Panc1 (cell line): Measurements from ENCODE around the gene FYN. TPM values are rescaled to one million over a fixed set of nuclear protein-coding genes. Genes with fewer than 3 reads are reported as not detected.
"Not testable (repeated sequence)": the region's sequence is repeated elsewhere in the genome, so short reads cannot be mapped to it uniquely, and the experiment has no call there.

Experiments used
- ATAC-seq: fragments of 200-7000 bp; cut with Tn5 transposase; 2 replicates; pipeline ENCODE4 v1.9.1; 2020; ENCODE audit warnings: mild to moderate bottlenecking, moderate library complexity
- BruUV-seq: library from RNA; stranded (reverse); fragments of 400-500 nt; replicated peaks from 2 replicates; lab custom pipeline; 2021; lab: Mats Ljungman, UMichigan
- CTCF ChIA-PET: fragments of 300-600 bp; sonication (Branson Sonifier 250); formaldehyde crosslinking; loops from one replicate; lab custom pipeline; 2022; ENCODE audit warnings: antibody characterized with exemption; lab: Charles Lee
- POLR2A ChIA-PET: fragments of 300-600 bp; sonication (Branson Sonifier 250); formaldehyde crosslinking; loops from one replicate; lab custom pipeline; 2022; ENCODE audit warnings: antibody characterized with exemption; lab: Charles Lee
- DNase-seq: peaks from one replicate; pipeline ENCODE4 v3.0.0-alpha.2; 2010; ENCODE audit warnings: low read depth, low spot score
- H3K27ac ChIP-seq: 2 replicates; pipeline ENCODE4 v1.5.1; 2011; ENCODE audit warnings: mild to moderate bottlenecking, low read length, inconsistent platforms
- H3K27me3 ChIP-seq: fragments of 200-500 bp; sonication (Bioruptor generic); 2 replicates; pipeline ENCODE4 v1.6.0; 2014; ENCODE audit warnings: low read length, inconsistent platforms; ENCODE audit not compliant: control insufficient read depth, insufficient read depth
- H3K36me3 ChIP-seq: fragments of 200-500 bp; sonication (Bioruptor generic); 2 replicates; pipeline ENCODE4 v1.5.1; 2014; ENCODE audit warnings: inconsistent platforms, mild to moderate bottlenecking, low read length, moderate library complexity; ENCODE audit not compliant: control insufficient read depth, insufficient read depth
- H3K4me1 ChIP-seq: 2 replicates; pipeline ENCODE4 v1.5.1; 2011; ENCODE audit warnings: inconsistent platforms, mild to moderate bottlenecking, low read length, moderate library complexity; ENCODE audit not compliant: control insufficient read depth, insufficient read depth
- H3K4me3 ChIP-seq, 2 experiments: 2 replicates each; pipeline ENCODE4 v1.5.1; 2011 to 2012; ENCODE audit warnings: low read depth in 2 of 2, low read length in 2 of 2, mild to moderate bottlenecking in 2 of 2, inconsistent platforms in 1 of 2, moderate library complexity in 1 of 2
- H3K9me3 ChIP-seq: fragments of 200-500 bp; sonication (Bioruptor generic); 2 replicates; pipeline ENCODE4 v1.5.1; 2014; ENCODE audit warnings: low read depth, mild to moderate bottlenecking, inconsistent platforms, low read length, moderate library complexity; ENCODE audit not compliant: control insufficient read depth, insufficient read depth
- POLR2AphosphoS5 ChIP-seq: IDR thresholded peaks from 2 replicates; pipeline ENCODE4 v1.6.1; 2012; ENCODE audit warnings: mild to moderate bottlenecking, low read depth, low read length, moderate library complexity
- SIN3A ChIP-seq: IDR thresholded peaks from 2 replicates; pipeline ENCODE4 v1.6.1; 2012; ENCODE audit warnings: low read depth, mild to moderate bottlenecking, low read length, moderate library complexity, borderline replicate concordance; ENCODE audit not compliant: insufficient read depth
- TCF7L2 ChIP-seq: IDR thresholded peaks from 2 replicates; pipeline ENCODE4 v1.6.1; 2011; ENCODE audit warnings: mild to moderate bottlenecking, low read depth, low read length, inconsistent platforms
- in situ Hi-C: cut with HindIII; loops from 2 replicates; pipeline ENCODE4 v1.10.0; 2016; ENCODE audit warnings: low sequenced_read_pairs, low pct_unique_long_range_greater_than_20kb
- intact Hi-C: fragments of 100-400 bp; cut with micrococcal nuclease; formaldehyde crosslinking; loops from one replicate; pipeline ENCODE4 v1.10.0; 2022; ENCODE audit not compliant: unreplicated experiment
- total RNA-seq: library from RNA; stranded (reverse); gene quantifications from one replicate; pipeline ENCODE4 v1.2.1, GENCODE V29; 2021; ENCODE audit not compliant: unreplicated experiment
- TF ChIP-seq, protein P1 (sequence below): fragments of 450-650 bp; IDR thresholded peaks from 2 replicates; pipeline ENCODE4 v1.5.1; 2017; ENCODE audit warnings: mild to moderate bottlenecking
- TF ChIP-seq, protein P2 (sequence below), 2 experiments: IDR thresholded peaks; 2 replicates each; pipeline ENCODE4 v1.6.1; 2011 to 2012; ENCODE audit warnings: low read depth in 2 of 2, control low read depth in 1 of 2, low read length in 1 of 2, mild to moderate bottlenecking in 1 of 2, moderate library complexity in 1 of 2; ENCODE audit not compliant: insufficient read depth in 1 of 2

Gene FYN
- total RNA-seq, 1 experiment from 2014 or later: 4.2 TPM

DNA sequence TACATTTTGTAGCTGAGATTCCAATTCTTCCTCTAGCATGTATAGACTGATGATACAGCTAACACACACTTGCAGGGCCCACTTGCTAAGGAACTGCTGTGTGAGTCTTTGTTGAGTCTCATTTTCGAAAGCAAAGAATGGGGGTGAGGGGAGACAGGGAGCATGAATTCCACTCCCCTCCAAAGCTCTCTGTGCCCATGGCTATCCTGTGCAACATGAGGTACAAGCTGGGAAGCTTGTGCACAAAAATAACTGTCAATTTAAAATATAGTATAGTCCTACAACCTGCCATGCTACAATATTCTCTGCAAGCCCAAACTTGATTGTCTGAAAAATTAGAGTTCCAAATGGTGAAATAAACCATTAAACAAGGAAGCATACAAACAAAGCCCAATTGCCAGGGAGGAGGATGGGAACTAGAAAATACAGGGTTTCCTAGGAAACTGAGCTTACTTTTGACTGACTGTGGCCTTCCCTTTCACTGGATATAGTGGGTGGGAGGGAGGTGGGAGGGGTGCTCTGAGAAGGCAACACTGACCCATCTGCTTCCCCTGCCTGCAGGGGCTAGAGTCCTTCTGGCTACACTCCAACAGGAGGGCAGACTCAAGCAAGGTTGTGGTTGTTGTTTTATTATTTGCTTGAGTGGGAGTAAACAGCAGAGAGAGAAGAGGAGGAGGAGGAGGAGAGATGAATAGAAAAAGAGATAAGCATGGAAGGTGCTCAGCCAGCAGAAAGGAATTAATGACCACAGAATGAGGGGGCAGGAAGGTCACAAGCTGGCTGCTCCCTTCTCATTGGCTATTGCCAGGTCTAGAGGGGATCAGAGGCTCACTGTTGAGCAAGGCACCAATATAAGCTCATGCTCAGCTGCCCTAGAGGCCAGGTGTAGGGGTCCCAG is 84.6 kb downstream of the FYN start:
- CTCF ChIA-PET: interaction anchor here (0.7 kb wide), 1 partner anchor 195 kb away, joined by 5 read pairs; no protein-coding TSS in a partner anchor
- POLR2A ChIA-PET: interaction anchor here (0.5 to 0.6 kb wide), 2 partner anchors 10 to 14 kb away, joined by 3 to 7 read pairs; no protein-coding TSS in a partner anchor

DNA sequence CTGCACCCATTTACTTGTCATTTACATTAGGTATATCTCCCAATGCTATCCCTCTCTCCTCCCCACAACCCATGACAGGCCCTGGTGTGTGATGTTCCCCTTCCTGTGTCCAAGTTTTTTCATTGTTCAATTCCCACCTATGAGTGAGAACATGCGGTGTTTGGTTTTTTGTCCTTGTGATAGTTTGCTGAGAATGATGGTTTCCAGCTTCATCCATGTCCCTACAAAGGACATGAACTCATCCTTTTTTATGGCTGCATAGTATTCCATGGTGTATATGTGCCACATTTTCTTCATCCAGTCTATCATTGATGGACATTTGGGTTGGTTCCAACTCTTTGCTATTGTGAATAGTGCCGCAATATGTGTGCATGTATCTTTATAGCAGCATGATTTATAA is 87.1 kb downstream of the FYN start:
- H3K9me3 ChIP-seq, H3K36me3 ChIP-seq, H3K27ac ChIP-seq, in situ Hi-C loops, H3K27me3 ChIP-seq, H3K4me1 ChIP-seq, POLR2A ChIA-PET, CTCF ChIA-PET, DNase-seq, ATAC-seq, H3K4me3 ChIP-seq, BruUV-seq, intact Hi-C loops: not testable (repeated sequence)

More for the DNA sequence above, 84.6 kb downstream of the FYN start:
- BruUV-seq: no TSS peak
- TF ChIP-seq, protein P1, sequence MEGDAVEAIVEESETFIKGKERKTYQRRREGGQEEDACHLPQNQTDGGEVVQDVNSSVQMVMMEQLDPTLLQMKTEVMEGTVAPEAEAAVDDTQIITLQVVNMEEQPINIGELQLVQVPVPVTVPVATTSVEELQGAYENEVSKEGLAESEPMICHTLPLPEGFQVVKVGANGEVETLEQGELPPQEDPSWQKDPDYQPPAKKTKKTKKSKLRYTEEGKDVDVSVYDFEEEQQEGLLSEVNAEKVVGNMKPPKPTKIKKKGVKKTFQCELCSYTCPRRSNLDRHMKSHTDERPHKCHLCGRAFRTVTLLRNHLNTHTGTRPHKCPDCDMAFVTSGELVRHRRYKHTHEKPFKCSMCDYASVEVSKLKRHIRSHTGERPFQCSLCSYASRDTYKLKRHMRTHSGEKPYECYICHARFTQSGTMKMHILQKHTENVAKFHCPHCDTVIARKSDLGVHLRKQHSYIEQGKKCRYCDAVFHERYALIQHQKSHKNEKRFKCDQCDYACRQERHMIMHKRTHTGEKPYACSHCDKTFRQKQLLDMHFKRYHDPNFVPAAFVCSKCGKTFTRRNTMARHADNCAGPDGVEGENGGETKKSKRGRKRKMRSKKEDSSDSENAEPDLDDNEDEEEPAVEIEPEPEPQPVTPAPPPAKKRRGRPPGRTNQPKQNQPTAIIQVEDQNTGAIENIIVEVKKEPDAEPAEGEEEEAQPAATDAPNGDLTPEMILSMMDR: no peak
- no peak for TF ChIP-seq POLR2AphosphoS5
- TF ChIP-seq, protein P2, sequence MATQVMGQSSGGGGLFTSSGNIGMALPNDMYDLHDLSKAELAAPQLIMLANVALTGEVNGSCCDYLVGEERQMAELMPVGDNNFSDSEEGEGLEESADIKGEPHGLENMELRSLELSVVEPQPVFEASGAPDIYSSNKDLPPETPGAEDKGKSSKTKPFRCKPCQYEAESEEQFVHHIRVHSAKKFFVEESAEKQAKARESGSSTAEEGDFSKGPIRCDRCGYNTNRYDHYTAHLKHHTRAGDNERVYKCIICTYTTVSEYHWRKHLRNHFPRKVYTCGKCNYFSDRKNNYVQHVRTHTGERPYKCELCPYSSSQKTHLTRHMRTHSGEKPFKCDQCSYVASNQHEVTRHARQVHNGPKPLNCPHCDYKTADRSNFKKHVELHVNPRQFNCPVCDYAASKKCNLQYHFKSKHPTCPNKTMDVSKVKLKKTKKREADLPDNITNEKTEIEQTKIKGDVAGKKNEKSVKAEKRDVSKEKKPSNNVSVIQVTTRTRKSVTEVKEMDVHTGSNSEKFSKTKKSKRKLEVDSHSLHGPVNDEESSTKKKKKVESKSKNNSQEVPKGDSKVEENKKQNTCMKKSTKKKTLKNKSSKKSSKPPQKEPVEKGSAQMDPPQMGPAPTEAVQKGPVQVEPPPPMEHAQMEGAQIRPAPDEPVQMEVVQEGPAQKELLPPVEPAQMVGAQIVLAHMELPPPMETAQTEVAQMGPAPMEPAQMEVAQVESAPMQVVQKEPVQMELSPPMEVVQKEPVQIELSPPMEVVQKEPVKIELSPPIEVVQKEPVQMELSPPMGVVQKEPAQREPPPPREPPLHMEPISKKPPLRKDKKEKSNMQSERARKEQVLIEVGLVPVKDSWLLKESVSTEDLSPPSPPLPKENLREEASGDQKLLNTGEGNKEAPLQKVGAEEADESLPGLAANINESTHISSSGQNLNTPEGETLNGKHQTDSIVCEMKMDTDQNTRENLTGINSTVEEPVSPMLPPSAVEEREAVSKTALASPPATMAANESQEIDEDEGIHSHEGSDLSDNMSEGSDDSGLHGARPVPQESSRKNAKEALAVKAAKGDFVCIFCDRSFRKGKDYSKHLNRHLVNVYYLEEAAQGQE (IDR thresholded peaks at IDR 0.05; ENCODE audit: insufficient read depth in 1 of 2, low read depth in 2 of 2, low read length in 1 of 2): no peak
- no peak for TF ChIP-seq SIN3A
- TF ChIP-seq TCF7L2: no peak
- Histone ChIP-seq H3K36me3 (no peaks in the 10 kb centered on the region), H3K9me3 (no peaks in the 10 kb centered on the region), H3K27ac (no peak overlapping the region), H3K4me3 (no peak overlapping the region), H3K4me1 (no peaks in the 10 kb centered on the region), H3K27me3 (no peaks in the 10 kb centered on the region; the same call in 1 of the 2 replicates)
- intact Hi-C loops (no loop called here), in situ Hi-C loops (no loop called here)
- DNase-seq: no peak
- no peak for ATAC-seq

DNA sequence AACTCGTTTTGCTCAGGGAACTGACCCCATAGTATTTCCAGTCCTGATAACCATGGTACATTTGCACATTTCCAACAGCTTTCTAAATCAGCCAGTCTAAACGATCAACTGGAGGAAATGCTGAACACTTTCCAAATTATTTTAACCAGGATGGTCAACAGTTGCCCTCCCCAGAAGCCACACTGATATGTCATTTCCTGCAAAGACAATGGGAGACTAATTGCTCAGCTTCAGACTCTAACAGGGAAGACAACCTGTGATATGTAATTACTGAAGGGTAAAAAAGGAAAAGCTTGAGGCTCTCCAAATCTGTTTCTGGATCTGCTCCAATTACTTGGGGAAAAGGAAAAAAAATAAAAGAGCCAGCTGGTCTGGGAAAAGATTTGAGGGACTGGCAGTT is 88.8 kb downstream of the FYN start:
- no peak for TF ChIP-seq SIN3A
- TF ChIP-seq, protein P2 (IDR thresholded peaks at IDR 0.05; ENCODE audit: insufficient read depth in 1 of 2, low read depth in 2 of 2, low read length in 1 of 2): no peak
- TF ChIP-seq, protein P1: no peak
- TF ChIP-seq TCF7L2: no peak
- no peak for TF ChIP-seq POLR2AphosphoS5
- ATAC-seq (no peak), DNase-seq (no peak)
- H3K4me3 ChIP-seq: no peak overlapping the region
- CTCF ChIA-PET: no interaction called here
- H3K36me3 ChIP-seq: no peaks in the 10 kb centered on the region
- H3K27ac ChIP-seq: no peak overlapping the region
- BruUV-seq: no TSS peak
- H3K9me3 ChIP-seq: no peaks in the 10 kb centered on the region
- H3K4me1 ChIP-seq: no peaks in the 10 kb centered on the region
- H3K27me3 ChIP-seq: no peaks in the 10 kb centered on the region; the same call in 1 of the 2 replicates
- POLR2A ChIA-PET: no interaction called here
- intact Hi-C loops (no loop called here), in situ Hi-C loops (no loop called here)
